DLD1 (cell line): Measurements from ENCODE around the gene OR6C70.

Experiments
- in situ Hi-C: cut with HindIII; loops from 2 replicates; pipeline ENCODE4 v1.10.0; 2017; ENCODE audit warnings: low sequenced_read_pairs

The OR6C70 gene

DNA sequence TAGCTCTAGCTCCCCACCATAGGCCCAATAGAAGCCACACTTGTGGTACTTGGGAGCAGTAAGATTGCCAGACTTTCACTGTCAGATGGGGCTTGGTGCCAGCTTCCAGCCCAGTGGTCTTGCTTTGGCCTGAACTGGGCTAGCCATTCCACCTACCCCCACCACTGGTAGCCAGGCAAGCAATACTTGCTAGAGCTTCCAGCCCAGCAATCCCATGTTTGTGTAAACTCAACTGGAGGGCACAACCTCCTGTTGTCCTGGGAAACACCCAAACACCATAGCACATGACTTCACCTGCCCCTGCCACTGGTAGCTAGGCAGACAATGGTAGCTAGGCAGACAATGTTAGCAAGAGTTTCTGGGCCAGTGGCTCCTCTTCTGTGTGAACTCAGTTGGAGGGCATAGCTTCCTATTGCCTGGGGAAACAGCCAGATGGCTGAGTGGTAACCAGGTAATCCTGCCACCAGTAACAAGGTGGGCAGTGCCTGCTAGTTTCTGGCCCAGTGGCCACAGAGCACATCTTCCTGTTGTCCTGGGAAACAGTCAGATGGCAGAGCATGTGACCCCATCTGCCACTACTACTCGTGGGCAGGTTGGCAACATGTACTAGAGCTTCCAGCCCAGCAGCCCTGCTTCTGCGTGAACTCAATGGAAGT, 49.5 kb downstream of the OR6C70 start:
- in situ Hi-C loops, result no loop called here
